ENCODE measurements around the gene CLDN16. TPM values are rescaled to one million over a fixed set of nuclear protein-coding genes. Genes with fewer than 3 reads are reported as not detected.

Gene CLDN16
- total and polyA plus RNA-seq, 2 of the 4 experiments (the other 2 are of a cell fraction) = under 0.01 to 0.09 TPM

- Histone ChIP-seq H4K91ac (ENCODE audit: insufficient read depth, low read depth, low read length) (no peak overlapping the region), H3K9ac (ENCODE audit: low read depth, low read length) (no peak overlapping the region), H3K14ac (replicated peaks; ENCODE audit: low read depth, low read length) (no peak overlapping the region), H3K9me3 (ENCODE audit: control insufficient read depth, insufficient read depth, low read length) (no peaks in the 10 kb centered on the region), H3K4me2 (ENCODE audit: low read depth, low read length) (no peak overlapping the region), H3K18ac (ENCODE audit: low read depth, low read length) (no peak overlapping the region), H3K4me3 (ENCODE audit: insufficient read depth, low read depth, low read length) (no peak overlapping the region), H4K20me1 (ENCODE audit: insufficient read depth, low read length) (no peaks in the 10 kb centered on the region), H3K36me3 (ENCODE audit: control insufficient read depth, insufficient read depth, low read length) (no peaks in the 10 kb centered on the region), H2BK120ac (ENCODE audit: low read depth, low read length) (no peak overlapping the region), H3K79me1 (ENCODE audit: low read depth in 1 of 2, low read length in 2 of 2) (no peaks in the 10 kb centered on the region), H3K4ac (ENCODE audit: low read depth, low read length) (no peak overlapping the region), H3K27ac (ENCODE audit: insufficient read depth, low read length) (no peak overlapping the region), H2BK5ac (ENCODE audit: low read depth, low read length, poor library complexity, severe bottlenecking) (no peak overlapping the region), H3K27me3 (ENCODE audit: control insufficient read depth, insufficient read depth, low read length) (no peaks in the 10 kb centered on the region), H2AK5ac (ENCODE audit: low read depth, low read length) (no peak overlapping the region), H3K9me1 (ENCODE audit: insufficient read depth, low read length) (no peaks in the 10 kb centered on the region), H2BK15ac (ENCODE audit: low read depth, low read length) (no peak overlapping the region), H3K23ac (ENCODE audit: low read depth, low read length) (no peak overlapping the region), H2AK9ac (replicated peaks; ENCODE audit: low read depth, low read length, poor library complexity) (no peak overlapping the region), H2AFZ (replicated peaks; ENCODE audit: low read length, poor library complexity) (peak overlapping the region; percentile 33), H2BK20ac (ENCODE audit: low read depth, low read length) (no peak overlapping the region), H4K5ac (ENCODE audit: low read depth, low read length) (no peak overlapping the region), H4K8ac (ENCODE audit: low read depth in 2 of 2, low read length in 2 of 2) (no peak overlapping the region), H3K56ac (ENCODE audit: extremely low read depth, insufficient read depth, low read length) (no peak overlapping the region), H3K4me1 (ENCODE audit: control insufficient read depth, insufficient read depth, low read length) (peaks cover 2% of the 10 kb centered on the region; the same call in 1 of the 2 replicates)
- no peak for ATAC-seq (ENCODE audit: low read depth)
- WGBS, 2 experiments (ENCODE audit: extremely low coverage in 2 of 2, insufficient read length in 1 of 2) = 80% methylated on average over 2 of the region's 2 CpGs; no CpG with 5 or more reads in 1 of the 2 experiments
- dilution Hi-C loops (cut with HindIII; ENCODE audit: low sequenced_read_pairs, unreplicated experiment) = no loop called here
- BruUV-seq (replicated peaks) = no TSS peak
- DNase-seq = no peak
- CTCF ChIA-PET = no interaction called here
- TF ChIP-seq BHLHE40 (IDR thresholded peaks at IDR 0.05; ENCODE audit: low read depth, low read length) (no peak), POLR2A (IDR thresholded peaks at IDR 0.05; ENCODE audit: low read depth, low read length) (no peak), MXI1 (IDR thresholded peaks at IDR 0.05; ENCODE audit: borderline replicate concordance, low read depth, low read length) (no peak)
- in situ Hi-C loops (cut with MboI; ENCODE audit: low sequenced_read_pairs) = no loop called here
- intact Hi-C loops (cut with micrococcal nuclease) = no loop called here
- POLR2A ChIA-PET (ENCODE audit: unreplicated experiment) = no interaction called here
Measured at GRCh38 chr3:190359813-190360212, 28.1 kb upstream of the CLDN16 start.
